Keratinocyte (primary cell): ENCODE measurements around the gene NDUFAB1.

ENCODE experiments used
- CTCF ChIP-seq, 3 experiments: IDR thresholded peaks in 1 of 3; conservative IDR thresholded peaks in 1 of 3; optimal IDR thresholded peaks in 1 of 3; 2 replicates in 2 of 3; 3 replicates in 1 of 3; pipeline versions ENCODE3 to v1.5.1; 2011; ENCODE audit warnings: low read length in 3 of 3, mild to moderate bottlenecking in 3 of 3, moderate library complexity in 2 of 3, control low read depth in 1 of 3, inconsistent platforms in 1 of 3; ENCODE audit not compliant: insufficient read depth in 2 of 3; ENCODE audit errors: extremely low read depth in 1 of 3
- EZH2 ChIP-seq: IDR thresholded peaks from one replicate; pipeline ENCODE4 v1.6.1; 2012; ENCODE audit warnings: inconsistent platforms, mild to moderate bottlenecking, low read length, moderate library complexity

GRCh38 chr16:23635958-23636357, 39.8 kb upstream of the NDUFAB1 start:
- TF ChIP-seq CTCF (optimal IDR thresholded peaks at IDR 0.05 in 1 of 3, IDR thresholded peaks at IDR 0.05 in 1 of 3, conservative IDR thresholded peaks at IDR 0.05 in 1 of 3; ENCODE audit: extremely low read depth in 1 of 3, insufficient read depth in 2 of 3, low read length in 3 of 3) (no peak), EZH2 (no peak)
